Measurements from ENCODE around the gene WDR91.
"Not testable (repeated sequence)": the region's sequence is repeated elsewhere in the genome, so short reads cannot be mapped to it uniquely, and the experiment has no call there.

Gene WDR91

DNA sequence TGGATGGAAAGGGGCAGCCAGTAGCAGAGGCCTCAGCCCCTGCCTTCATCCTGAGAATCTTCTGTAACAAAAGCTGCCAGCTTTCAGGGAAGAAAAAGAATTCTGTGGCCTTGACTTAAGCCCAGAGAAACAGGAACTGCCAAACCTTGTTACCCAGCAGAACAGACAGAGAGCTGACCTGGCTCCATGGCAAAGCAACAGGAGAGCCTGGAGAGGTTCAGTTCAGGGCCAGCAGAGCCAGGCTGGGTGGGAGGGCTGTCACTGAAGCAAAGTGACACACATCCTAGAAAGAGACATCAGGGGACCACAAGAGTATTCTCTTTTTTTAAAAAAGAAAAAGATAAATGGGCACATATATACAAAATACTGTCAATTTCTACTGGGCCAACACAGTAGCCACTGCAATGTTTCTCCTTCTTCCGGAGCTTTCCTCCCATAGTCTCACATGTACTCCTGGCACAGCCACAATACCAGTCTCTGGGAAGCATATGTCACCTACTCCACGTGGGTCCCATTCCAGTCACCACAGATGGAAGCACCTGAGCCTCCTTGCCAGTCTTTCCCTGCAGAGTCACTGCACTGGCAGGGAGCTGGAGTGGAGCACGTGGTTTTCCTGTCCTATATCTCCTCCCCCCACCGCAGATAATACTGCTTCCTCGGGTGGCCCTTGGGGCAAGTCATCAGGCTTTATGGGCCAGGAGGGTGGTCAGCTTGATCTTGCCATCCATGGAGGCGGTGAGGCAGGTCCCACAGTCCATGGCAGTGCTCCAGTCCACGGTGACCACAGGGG, 25.7 kb downstream of the WDR91 start:
- Mint-ChIP-seq H3K27me3 (ENCODE audit: low read depth) (no peaks in the 10 kb centered on the region), H3K27ac (no peak overlapping the region), H3K9me3 (peaks cover 16% of the 10 kb centered on the region), H3K36me3 (ENCODE audit: low read depth) (peaks cover 54% of the 10 kb centered on the region), H3K4me3 (no peak overlapping the region), H3K4me1 (ENCODE audit: low read depth) (no peaks in the 10 kb centered on the region)
- DNase-seq (ENCODE audit: low spot score), result no peak

DNA sequence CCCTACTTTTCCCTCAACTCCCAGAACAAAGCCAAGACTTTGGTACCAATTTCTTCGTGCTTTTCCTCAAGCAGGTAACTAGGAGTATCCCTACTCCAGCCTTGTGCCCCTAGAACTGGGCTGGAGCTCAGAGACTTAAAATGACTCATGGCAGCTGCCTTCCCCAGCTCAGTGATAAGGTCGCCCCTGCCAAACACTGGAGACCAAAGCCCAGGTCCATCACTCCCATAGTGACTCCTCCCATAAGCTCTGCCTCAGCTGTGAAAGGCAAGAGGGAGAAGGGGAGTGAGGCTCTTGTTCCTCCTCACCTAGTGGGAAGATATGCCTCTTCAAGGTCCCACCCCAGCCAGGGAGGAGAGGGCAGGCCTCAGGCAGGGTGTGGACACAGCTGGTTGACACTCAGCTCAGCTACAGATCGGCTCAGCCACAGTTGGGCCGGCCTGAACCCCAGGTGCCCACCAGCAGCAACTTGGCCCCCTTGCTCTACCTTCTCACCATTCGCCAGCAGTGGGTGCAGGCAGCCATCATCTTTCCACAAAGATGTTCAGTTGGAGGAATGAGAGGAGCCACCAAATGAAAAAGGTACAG, 27.0 kb downstream of the WDR91 start:
- H3K27me3 Mint-ChIP-seq (ENCODE audit: low read depth), result no peaks in the 10 kb centered on the region
- peaks cover 55% of the 10 kb centered on the region for H3K36me3 Mint-ChIP-seq (ENCODE audit: low read depth)
- H3K4me3 Mint-ChIP-seq, result no peak overlapping the region
- peaks cover 27% of the 10 kb centered on the region for H3K9me3 Mint-ChIP-seq
- no peak overlapping the region for H3K27ac Mint-ChIP-seq
- DNase-seq (ENCODE audit: low spot score), result no peak
- H3K4me1 Mint-ChIP-seq (ENCODE audit: low read depth), result no peaks in the 10 kb centered on the region

DNA sequence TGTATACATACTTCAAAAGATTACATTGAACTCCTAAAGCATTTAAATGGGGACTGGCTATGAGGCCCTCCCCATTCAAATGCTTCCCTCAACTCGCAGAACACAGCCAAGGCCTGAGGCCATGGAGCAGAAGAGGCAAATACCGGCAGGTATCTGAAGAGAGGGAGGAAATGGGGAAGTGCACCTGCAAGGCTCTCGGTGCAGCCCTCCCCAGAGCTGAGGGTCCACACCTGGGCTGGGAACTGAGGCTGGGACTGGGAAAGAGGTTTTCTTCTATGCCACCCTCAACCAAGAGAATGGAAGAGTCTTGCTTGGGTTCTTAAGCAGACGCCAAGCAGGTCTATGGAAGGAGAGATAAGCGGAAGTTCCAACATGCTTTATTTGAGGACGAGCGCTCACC, 27.8 kb downstream of the WDR91 start:
- Mint-ChIP-seq H3K9me3 (peaks cover 34% of the 10 kb centered on the region), H3K27me3 (ENCODE audit: low read depth) (no peaks in the 10 kb centered on the region), H3K4me1 (ENCODE audit: low read depth) (no peaks in the 10 kb centered on the region), H3K4me3 (no peak overlapping the region), H3K27ac (no peak overlapping the region), H3K36me3 (ENCODE audit: low read depth) (peaks cover 59% of the 10 kb centered on the region)
- DNase-seq (ENCODE audit: low spot score), result no peak

DNA sequence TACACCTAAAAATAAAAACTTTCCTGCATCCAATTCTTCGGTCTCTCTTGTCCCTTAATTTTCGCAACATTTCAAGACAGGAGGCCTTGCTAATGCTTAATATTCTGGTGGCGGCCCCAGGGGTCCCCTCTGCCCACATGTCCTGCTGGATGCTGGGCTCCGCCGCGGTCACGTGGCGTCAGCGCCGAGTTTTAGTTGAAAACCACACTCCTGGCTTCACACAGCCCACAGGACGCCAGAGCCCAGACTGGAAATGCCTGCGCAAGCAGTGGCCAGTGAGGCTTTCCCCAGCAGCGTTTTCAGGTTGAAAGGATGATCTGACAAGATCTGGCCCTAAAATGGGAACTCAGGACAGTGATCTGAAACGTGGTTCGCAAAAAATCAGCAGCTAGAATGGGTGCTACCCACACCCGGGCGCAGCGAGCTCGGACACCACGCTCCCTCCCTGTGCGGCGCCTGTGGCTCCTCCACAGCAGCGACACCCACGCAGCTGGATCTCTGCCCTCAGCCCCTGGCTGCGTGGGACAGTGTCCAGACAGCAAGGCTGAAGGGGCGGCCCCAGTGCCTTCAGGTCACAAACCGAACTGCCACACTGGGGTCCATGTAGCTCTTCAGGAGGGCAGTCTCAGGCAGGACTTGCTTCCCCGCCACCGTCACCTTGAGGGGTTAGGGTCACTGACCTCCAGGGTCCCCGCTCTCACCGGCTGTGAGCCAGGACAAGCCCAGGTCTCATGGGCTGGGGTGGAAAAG, 29.2 kb downstream of the WDR91 start:
- H3K27me3 Mint-ChIP-seq (ENCODE audit: low read depth), result no peaks in the 10 kb centered on the region
- H3K27ac Mint-ChIP-seq, result no peak overlapping the region
- no peak for DNase-seq (ENCODE audit: low spot score)
- no peak overlapping the region for H3K4me3 Mint-ChIP-seq
- peaks cover 37% of the 10 kb centered on the region for H3K9me3 Mint-ChIP-seq
- H3K36me3 Mint-ChIP-seq (ENCODE audit: low read depth), result peaks cover 55% of the 10 kb centered on the region
- no peaks in the 10 kb centered on the region for H3K4me1 Mint-ChIP-seq (ENCODE audit: low read depth)

DNA sequence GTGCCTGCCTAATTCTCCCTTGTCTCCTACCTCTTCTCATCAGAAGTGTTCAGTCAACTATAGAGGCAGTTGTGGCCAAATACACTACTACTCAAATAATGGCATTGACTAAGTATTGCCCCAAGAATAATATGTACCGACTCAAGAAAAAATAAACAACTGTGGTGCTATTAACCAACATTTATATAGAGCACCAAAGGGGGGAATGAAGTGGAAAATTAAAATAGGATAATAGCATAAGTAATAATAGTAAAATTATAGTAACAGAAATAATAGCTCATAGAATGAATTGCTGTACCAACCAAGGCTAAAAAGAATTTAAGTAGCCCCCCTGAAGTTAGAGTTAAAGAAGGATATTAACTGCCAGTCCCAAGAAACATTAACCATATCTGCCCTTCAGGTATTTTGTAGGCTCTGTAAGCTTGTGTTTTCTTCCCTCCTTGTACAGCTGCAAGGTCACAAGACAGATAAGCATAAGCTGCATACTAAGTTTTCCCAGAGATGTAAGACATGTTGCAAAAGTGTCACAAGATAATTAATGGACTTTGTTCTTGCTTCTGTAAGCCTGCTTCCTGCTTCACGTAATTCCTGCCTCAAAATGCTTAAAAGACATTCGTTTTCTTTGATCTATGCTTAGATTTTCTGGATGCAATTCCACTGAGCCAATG, 29.9 kb downstream of the WDR91 start:
- no peak overlapping the region for H3K4me3 Mint-ChIP-seq
- H3K27me3 Mint-ChIP-seq (ENCODE audit: low read depth), result no peaks in the 10 kb centered on the region
- peaks cover 54% of the 10 kb centered on the region for H3K36me3 Mint-ChIP-seq (ENCODE audit: low read depth)
- H3K27ac Mint-ChIP-seq, result no peak overlapping the region
- no peaks in the 10 kb centered on the region for H3K4me1 Mint-ChIP-seq (ENCODE audit: low read depth)
- DNase-seq (ENCODE audit: low spot score), result no peak
- H3K9me3 Mint-ChIP-seq, result peaks cover 37% of the 10 kb centered on the region

DNA sequence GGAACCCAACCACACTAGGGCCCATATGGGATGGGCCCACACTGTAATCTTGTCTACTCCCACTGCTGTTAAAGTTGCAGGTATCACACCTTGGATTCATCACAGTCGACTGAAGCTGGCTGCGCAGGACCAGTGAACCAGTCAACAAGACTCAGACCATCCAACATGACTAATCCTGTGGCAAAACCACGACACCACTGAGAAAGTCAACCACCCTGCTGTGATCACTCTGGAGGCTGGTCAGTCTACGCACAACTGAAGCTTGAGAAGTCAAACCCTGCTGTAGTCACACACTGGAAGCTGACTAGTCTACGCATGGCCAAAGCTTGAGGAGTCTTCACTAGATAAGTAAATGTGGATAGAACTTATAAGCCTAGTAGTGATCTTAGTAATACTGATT, 31.2 kb downstream of the WDR91 start:
- no peak overlapping the region for H3K4me3 Mint-ChIP-seq
- no peaks in the 10 kb centered on the region for H3K27me3 Mint-ChIP-seq (ENCODE audit: low read depth)
- peaks cover 45% of the 10 kb centered on the region for H3K36me3 Mint-ChIP-seq (ENCODE audit: low read depth)
- no peaks in the 10 kb centered on the region for H3K4me1 Mint-ChIP-seq (ENCODE audit: low read depth)
- DNase-seq (ENCODE audit: low spot score), result no peak
- peaks cover 37% of the 10 kb centered on the region for H3K9me3 Mint-ChIP-seq
- no peak overlapping the region for H3K27ac Mint-ChIP-seq

DNA sequence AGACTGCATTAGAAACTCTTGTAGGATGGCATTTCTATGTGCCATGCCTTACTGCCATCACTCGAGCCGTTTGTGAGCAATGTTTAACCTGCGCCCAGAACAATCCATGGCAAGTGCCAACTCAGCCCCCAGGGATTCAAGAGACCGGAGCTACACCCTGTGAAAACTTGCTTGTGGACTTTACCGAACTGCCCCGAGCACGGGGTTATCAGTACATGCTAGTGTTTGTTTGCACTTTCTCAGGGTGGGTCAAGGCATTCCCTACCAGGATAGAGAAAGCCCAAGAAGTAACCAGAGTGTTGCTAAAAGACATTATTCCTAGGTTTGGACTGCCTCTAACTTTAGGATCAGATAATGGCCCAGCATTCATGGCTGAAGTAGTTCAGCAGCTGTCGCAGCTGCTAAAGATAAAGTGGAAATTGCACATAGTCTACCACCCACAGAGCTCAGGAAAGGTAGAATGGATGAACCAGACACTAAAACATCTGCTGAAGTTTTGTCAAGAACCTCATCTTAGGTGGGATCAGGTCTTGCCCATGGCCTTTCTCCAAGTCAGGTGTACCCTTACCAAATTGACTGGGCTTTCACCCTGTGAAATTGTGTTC, 31.9 kb downstream of the WDR91 start:
- no peak overlapping the region for H3K4me3 Mint-ChIP-seq
- peaks cover 37% of the 10 kb centered on the region for H3K9me3 Mint-ChIP-seq
- peaks cover 42% of the 10 kb centered on the region for H3K36me3 Mint-ChIP-seq (ENCODE audit: low read depth)
- H3K27ac Mint-ChIP-seq, result no peak overlapping the region
- no peaks in the 10 kb centered on the region for H3K4me1 Mint-ChIP-seq (ENCODE audit: low read depth)
- no peaks in the 10 kb centered on the region for H3K27me3 Mint-ChIP-seq (ENCODE audit: low read depth)
- DNase-seq (ENCODE audit: low spot score), result no peak

DNA sequence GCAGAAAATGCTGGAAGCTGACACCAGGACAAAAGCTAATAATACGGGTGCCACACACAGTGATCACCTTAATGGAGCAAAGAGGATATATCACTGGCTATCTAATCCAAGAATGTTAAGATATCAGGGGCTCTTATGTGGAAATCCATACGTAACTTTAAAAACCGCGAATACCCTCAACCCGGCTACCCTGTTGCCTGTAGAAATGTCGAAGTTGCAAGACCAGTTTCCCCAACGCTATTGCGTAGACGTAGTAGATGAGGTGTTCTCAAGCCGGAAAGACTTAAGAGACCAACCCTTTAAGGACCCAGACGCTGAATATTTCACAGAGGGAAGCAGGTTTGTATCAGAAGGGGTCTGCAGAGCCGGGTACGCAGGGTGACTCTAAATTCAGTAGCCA, 33.0 kb downstream of the WDR91 start:
- Mint-ChIP-seq H3K4me1 (ENCODE audit: low read depth) (no peaks in the 10 kb centered on the region), H3K27me3 (ENCODE audit: low read depth) (no peaks in the 10 kb centered on the region), H3K36me3 (ENCODE audit: low read depth) (peaks cover 31% of the 10 kb centered on the region), H3K27ac (no peak overlapping the region), H3K4me3 (no peak overlapping the region), H3K9me3 (peaks cover 37% of the 10 kb centered on the region)
- DNase-seq (ENCODE audit: low spot score), result no peak

DNA sequence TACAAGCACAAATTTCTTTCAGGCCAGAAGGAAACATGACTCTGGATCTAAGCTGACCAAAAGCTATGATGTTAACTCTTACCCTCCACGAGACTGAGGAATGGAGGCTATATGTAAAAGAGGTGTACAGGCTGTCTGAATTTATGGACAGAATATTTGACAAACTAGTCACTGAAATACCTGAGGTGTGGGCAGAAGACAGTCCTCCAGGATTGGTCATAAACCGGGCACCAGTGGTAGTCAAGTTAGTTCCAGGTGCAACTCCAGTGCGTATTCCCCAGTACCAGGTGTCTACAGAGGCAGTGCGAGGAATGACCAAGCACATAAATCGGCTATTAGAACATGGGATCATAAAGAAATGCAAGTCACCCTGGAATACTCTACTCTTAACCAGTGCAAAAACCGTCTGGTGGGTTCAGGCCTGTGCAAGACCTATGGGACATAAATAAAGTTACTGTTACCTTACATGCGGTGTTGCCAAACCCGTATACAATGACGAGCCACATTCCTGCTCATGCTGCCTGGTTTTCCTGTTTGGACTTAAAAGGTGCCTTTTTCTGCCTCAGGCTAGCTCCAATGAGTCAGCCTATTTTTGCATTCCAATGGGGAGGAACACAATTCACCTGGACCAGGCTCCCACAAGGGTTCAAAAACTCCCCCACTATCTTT, 34.2 kb downstream of the WDR91 start:
- Mint-ChIP-seq H3K27ac (no peak overlapping the region), H3K36me3 (ENCODE audit: low read depth) (peaks cover 24% of the 10 kb centered on the region), H3K27me3 (ENCODE audit: low read depth) (no peaks in the 10 kb centered on the region), H3K4me3 (no peak overlapping the region), H3K4me1 (ENCODE audit: low read depth) (peaks cover under 1% of the 10 kb centered on the region), H3K9me3 (peaks cover 31% of the 10 kb centered on the region)
- DNase-seq (ENCODE audit: low spot score), result no peak

DNA sequence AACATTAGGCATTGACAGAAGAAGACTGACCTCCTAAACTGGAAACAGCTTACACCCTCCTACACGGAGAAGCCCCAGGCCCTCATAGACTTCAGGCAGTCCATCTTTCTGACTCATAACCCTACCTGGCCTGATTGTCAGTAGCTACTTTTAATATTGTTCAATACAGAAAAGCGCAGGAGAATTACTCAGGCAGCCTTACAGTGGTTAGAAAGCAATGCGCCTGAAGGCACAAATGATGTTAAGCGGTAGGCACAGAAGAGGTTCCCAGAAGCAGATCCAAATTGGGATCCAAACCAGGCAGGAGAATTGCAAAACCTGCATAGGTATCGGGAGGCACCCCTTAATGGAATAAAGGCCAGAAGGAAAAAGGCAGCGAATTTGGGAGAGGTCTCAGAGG, 35.4 kb downstream of the WDR91 start:
- H3K4me3 Mint-ChIP-seq, result no peak overlapping the region
- H3K27ac Mint-ChIP-seq, result no peak overlapping the region
- no peak for DNase-seq (ENCODE audit: low spot score)
- peaks cover 16% of the 10 kb centered on the region for H3K36me3 Mint-ChIP-seq (ENCODE audit: low read depth)
- no peaks in the 10 kb centered on the region for H3K27me3 Mint-ChIP-seq (ENCODE audit: low read depth)
- H3K4me1 Mint-ChIP-seq (ENCODE audit: low read depth), result peaks cover 8% of the 10 kb centered on the region
- H3K9me3 Mint-ChIP-seq, result peaks cover 21% of the 10 kb centered on the region

DNA sequence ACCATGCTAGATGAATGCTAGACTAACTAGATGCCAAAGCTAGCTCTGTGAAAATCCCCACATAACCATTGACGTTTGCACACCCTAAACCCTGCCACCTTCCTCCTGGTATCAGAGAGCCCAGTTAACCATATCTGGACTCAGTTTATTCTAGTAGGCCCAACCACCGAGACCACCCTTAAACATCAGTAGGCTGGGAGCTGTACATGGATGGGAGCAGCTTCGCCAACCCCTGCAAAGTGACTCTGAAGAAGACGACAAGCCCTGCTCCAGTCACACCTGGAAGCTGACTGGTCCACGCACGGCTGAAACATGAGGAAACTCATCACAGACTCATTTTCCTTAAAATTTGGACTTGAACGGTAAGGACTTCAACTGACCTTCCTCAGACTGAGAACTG, 36.4 kb downstream of the WDR91 start:
- no peak overlapping the region for H3K27ac Mint-ChIP-seq

DNA sequence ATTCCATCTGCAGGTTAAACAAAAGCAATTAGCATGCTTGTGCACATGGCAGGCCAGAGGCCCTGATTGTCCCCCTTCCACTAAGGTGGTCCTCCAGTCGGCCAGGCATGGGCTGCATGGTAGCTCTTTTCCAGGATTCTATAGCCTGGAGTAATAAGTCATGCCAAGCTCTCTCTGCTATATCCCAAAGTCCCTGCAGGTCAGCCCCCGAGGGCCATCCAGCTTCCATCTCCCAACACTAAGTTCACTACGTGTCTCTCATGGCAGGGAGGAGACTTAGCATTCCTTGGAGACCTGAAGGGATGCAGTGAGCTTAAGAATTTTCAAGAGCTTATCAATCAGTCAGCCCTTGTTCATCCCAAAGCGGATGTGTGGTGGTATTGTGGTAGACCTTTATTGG, 37.4 kb downstream of the WDR91 start:
- Mint-ChIP-seq H3K36me3 (ENCODE audit: low read depth) (peaks cover 13% of the 10 kb centered on the region), H3K4me1 (ENCODE audit: low read depth) (peaks cover 20% of the 10 kb centered on the region)
- not testable (repeated sequence) for H3K9me3 Mint-ChIP-seq; H3K4me3 Mint-ChIP-seq; DNase-seq (ENCODE audit: low spot score); H3K27ac Mint-ChIP-seq; H3K27me3 Mint-ChIP-seq (ENCODE audit: low read depth)

More for the DNA sequence above, 36.4 kb downstream of the WDR91 start:
- H3K36me3 Mint-ChIP-seq (ENCODE audit: low read depth), result peaks cover 11% of the 10 kb centered on the region
- H3K9me3 Mint-ChIP-seq, result peaks cover 14% of the 10 kb centered on the region
- no peak for DNase-seq (ENCODE audit: low spot score)
- no peaks in the 10 kb centered on the region for H3K27me3 Mint-ChIP-seq (ENCODE audit: low read depth)
- no peak overlapping the region for H3K4me3 Mint-ChIP-seq
- H3K4me1 Mint-ChIP-seq (ENCODE audit: low read depth), result peaks cover 10% of the 10 kb centered on the region

DNA sequence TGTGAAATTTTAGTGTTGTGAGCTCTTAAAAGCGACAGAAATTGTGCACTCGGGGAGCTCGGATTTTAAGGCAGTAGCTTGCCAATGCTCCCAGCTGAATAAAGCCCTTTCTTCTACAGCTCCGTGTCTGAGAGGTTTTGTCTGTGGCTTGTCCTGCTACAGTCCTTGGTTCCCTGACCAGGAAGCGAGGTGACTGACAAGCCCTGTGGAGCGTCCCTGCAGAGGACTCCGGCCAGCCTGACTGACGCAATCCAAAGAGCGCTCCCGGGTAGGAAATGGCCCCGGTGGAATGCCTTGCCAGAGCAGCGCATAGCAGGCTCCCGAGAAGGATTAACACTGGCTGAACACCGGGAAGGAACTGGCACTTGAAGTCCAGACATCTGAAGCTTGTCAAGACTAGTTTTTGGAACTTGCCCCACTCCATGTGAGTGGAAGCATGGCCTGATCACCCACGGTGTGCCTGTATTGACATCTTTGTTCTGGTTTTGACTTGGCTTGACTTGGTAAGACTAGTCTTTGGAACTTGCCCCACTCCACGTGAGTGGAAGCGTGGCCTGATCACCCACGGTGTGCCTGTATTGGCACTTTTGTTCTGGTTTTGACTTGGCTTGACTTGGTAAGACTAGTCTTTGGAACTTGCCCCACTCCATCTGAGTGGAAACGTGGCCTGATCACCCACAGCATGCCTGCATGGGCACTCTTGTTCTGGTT, 39.6 kb downstream of the WDR91 start:
- DNase-seq (ENCODE audit: low spot score); H3K27me3 Mint-ChIP-seq (ENCODE audit: low read depth); H3K9me3 Mint-ChIP-seq: not testable (repeated sequence)
- peaks cover 36% of the 10 kb centered on the region for H3K4me1 Mint-ChIP-seq (ENCODE audit: low read depth)
- H3K27ac Mint-ChIP-seq, result peak overlapping the region; percentile 49
- H3K36me3 Mint-ChIP-seq (ENCODE audit: low read depth), result peaks cover 26% of the 10 kb centered on the region
- H3K4me3 Mint-ChIP-seq, result peak overlapping the region; percentile 85
